Ovary (tissue), 3 donors: ENCODE results near the gene FBXL12.

Source experiments
- CTCF ChIP-seq, 3 donors: fragments of 450-650 bp in 2 of 3; fragments of 200-600 bp in 1 of 3; IDR thresholded peaks; one replicate each; pipeline versions ENCODE4 v1.5.1 to v1.8.0; 2016 to 2022; ENCODE audit warnings: antibody characterized with exemption in 3 of 3, mild to moderate bottlenecking in 1 of 3
- POLR2A ChIP-seq: fragments of 450-650 bp; IDR thresholded peaks from one replicate; pipeline ENCODE4 v1.6.1; 2017; ENCODE audit warnings: antibody characterized with exemption, mild to moderate bottlenecking, moderate library complexity
- donor health status: DM: no; HTN: no; CAD: no.

GRCh38 chr19:9856609-9857008 is 37.7 kb upstream of the FBXL12 start:
- no peak for TF ChIP-seq CTCF (IDR thresholded peaks at IDR 0.05)
- no peak for TF ChIP-seq POLR2A
